Effector memory CD8-positive, alpha-beta T cell (primary cell): Measurements from ENCODE around the gene ZNF652.
A peak's percentile ranks its signal among the peaks of the same experiment; 100 is the strongest.
"Not testable (repeated sequence)": the region's sequence is repeated elsewhere in the genome, so short reads cannot be mapped to it uniquely, and the experiment has no call there.

Experiments
- ATAC-seq: fragments of 150-1000 bp; cut with Tn5 transposase; replicated peaks from 2 replicates; pipeline ENCODE4 v1.10.0; 2021; ENCODE audit warnings: mild to moderate bottlenecking, moderate library complexity
- DNase-seq, 3 experiments: peaks; one replicate each; pipeline ENCODE4 v3.0.0; 2021
- H3K27ac Mint-ChIP-seq, 2 donors: one replicate each; pipeline ENCODE4 v1.8.0; 2022; ENCODE audit warnings: mild to moderate bottlenecking in 2 of 2, mixed read lengths in 2 of 2, moderate library complexity in 2 of 2
- H3K27me3 Mint-ChIP-seq, 2 donors: one replicate each; pipeline ENCODE4 v1.8.0; 2022; ENCODE audit warnings: mixed read lengths in 2 of 2
- H3K36me3 Mint-ChIP-seq: one replicate; pipeline ENCODE4 v1.8.0; 2022; ENCODE audit warnings: mild to moderate bottlenecking, moderate library complexity, mixed read lengths; ENCODE audit not compliant: insufficient read depth
- H3K4me1 Mint-ChIP-seq, 2 donors: one replicate each; pipeline ENCODE4 v1.8.0; 2022; ENCODE audit warnings: low read depth in 2 of 2, mixed read lengths in 2 of 2
- H3K4me3 Mint-ChIP-seq, 2 donors: one replicate each; pipeline ENCODE4 v1.8.0; 2022; ENCODE audit warnings: mild to moderate bottlenecking in 2 of 2, mixed read lengths in 2 of 2, moderate library complexity in 2 of 2
- H3K9me3 Mint-ChIP-seq, 2 donors: one replicate each; pipeline ENCODE4 v1.8.0; 2022; ENCODE audit warnings: mixed read lengths in 2 of 2

Gene ZNF652

DNA sequence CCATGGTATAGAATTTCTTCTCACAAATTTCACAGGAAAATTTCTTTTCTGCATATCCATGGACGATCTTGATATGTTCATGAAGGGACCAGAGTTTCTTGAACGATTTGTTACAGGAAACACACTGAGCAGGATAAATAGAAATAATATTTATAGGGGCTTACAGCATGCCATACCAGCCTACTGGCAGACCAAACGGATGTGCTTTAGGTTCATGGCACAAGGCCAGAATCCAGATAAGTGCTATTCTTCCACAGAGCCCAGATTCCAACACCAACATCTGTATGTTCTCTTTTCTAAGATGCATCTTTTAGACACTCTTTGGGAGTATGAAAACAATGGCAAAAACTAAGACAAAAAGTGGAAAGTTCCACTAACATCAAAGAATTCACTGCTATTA is 49.3 kb downstream of the ZNF652 start:
- peaks cover 17 to 24% of the 10 kb centered on the region in 2 donors for H3K4me1 Mint-ChIP-seq
- H3K27me3 Mint-ChIP-seq: no peaks in the 10 kb centered on the region
- no peaks in the 10 kb centered on the region for H3K9me3 Mint-ChIP-seq
- no peak for ATAC-seq
- H3K4me3 Mint-ChIP-seq: no peak overlapping the region
- no peak overlapping the region for H3K27ac Mint-ChIP-seq
- H3K36me3 Mint-ChIP-seq: peaks cover 41% of the 10 kb centered on the region
- DNase-seq: no peak

DNA sequence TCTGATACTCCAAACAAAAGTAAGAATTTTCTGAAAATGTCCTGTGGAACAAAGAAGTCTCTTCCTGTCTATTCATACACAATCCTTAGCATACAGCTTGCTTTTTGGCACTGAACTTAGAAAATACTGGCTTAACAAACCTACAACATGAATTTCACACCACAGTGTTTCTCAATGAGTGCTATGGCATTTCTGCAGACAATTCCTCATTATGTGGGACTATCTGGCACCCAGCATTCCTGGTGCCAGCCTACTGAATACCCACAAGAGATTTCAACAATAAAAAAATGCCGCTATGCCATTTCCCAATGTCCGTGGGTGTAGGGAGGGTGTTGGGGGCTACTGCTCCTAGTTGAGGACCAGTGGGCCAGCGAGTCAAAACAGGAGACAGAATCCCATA is 62.1 kb downstream of the ZNF652 start:
- H3K36me3 Mint-ChIP-seq: peaks cover 39% of the 10 kb centered on the region
- no peak overlapping the region for H3K4me3 Mint-ChIP-seq
- no peaks in the 10 kb centered on the region for H3K27me3 Mint-ChIP-seq
- H3K27ac Mint-ChIP-seq: peak overlapping the region in 1 of 2 donors; percentile 75
- ATAC-seq (no peak), DNase-seq (no peak)
- H3K9me3 Mint-ChIP-seq: no peaks in the 10 kb centered on the region
- peaks cover 0 to 2% of the 10 kb centered on the region in 2 donors for H3K4me1 Mint-ChIP-seq

DNA sequence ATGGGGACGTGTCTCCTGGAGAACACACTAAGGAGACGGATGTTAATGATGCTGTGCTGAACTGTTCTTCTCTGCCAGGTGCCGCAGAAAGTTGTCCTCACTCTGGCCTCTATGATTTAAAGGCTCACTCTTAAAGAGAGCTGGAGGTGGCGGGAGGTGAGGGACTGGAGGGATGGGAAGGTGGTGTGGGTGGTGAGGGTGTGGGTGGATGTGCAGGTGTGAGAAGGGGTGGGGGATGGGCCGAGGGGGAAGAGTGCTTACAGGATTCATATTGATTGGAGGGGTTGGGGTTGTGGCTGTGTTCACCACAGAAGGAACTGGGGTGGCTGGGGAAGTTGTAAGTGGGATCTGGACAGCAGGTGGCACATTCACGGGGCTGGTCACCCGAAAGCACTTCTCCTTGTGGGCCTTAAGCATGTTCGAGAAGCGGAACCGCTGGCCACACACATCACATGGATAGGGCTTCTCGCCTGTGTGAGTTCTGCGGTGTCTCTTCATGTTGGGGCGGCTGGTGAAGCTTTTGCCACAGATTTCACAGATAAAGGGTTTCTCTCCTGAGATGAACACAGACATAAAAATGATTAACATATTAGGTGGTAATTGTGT is 63.6 kb downstream of the ZNF652 start:
- no peaks in the 10 kb centered on the region for H3K27me3 Mint-ChIP-seq
- peaks cover 30% of the 10 kb centered on the region for H3K36me3 Mint-ChIP-seq
- ATAC-seq (no peak), DNase-seq (no peak)
- H3K4me1 Mint-ChIP-seq: peaks cover 0 to under 1% of the 10 kb centered on the region in 2 donors
- no peak overlapping the region for H3K27ac Mint-ChIP-seq
- no peak overlapping the region for H3K4me3 Mint-ChIP-seq
- H3K9me3 Mint-ChIP-seq: no peaks in the 10 kb centered on the region

DNA sequence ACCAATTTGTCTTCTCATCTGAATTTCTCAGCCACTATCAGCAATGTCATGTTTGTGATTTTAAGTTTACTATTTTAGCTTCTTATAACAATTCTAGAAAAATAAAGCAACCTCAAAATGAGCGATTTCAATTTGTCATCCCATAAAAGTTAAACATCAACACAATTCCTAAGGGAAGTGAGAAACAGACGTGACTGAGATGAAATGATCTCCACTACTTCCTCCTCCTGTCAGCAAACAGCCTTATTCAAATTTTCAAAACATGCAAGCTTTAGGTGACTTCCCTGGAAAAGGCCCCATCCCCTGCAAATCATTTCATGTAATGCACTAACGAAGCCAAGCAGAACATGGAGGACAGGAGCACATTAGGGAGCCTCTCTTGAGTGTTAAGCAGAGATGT is 64.9 kb downstream of the ZNF652 start:
- DNase-seq (no peak), ATAC-seq (no peak)
- Mint-ChIP-seq H3K4me1 (no peaks in the 10 kb centered on the region), H3K9me3 (no peaks in the 10 kb centered on the region), H3K4me3 (no peak overlapping the region), H3K27me3 (no peaks in the 10 kb centered on the region), H3K27ac (no peak overlapping the region), H3K36me3 (peaks cover 30% of the 10 kb centered on the region)

DNA sequence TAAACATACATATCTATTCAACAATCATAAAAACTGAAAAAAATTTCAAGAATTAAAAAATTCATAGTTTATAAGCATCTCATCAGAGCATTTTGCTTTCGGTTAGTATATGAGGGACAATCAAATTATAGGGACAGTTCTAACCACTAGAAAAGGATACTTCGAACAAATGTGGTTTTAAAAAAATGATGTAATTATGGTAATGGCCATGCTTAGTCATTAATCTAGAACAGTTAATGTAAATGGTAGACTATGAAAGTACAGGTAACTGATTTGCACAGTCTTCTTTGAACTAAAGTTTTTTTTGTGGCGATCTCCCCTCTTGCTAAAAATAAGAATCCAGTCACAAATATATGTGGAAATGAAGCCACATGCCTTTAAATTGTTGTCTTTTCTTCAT is 67.9 kb downstream of the ZNF652 start:
- H3K4me1 Mint-ChIP-seq: no peaks in the 10 kb centered on the region
- H3K27me3 Mint-ChIP-seq: no peaks in the 10 kb centered on the region
- no peak overlapping the region for H3K4me3 Mint-ChIP-seq
- peak overlapping the region; percentile 14 to 41 for H3K27ac Mint-ChIP-seq
- peaks cover 21% of the 10 kb centered on the region for H3K36me3 Mint-ChIP-seq
- DNase-seq (no peak), ATAC-seq (no peak)
- H3K9me3 Mint-ChIP-seq: no peaks in the 10 kb centered on the region

DNA sequence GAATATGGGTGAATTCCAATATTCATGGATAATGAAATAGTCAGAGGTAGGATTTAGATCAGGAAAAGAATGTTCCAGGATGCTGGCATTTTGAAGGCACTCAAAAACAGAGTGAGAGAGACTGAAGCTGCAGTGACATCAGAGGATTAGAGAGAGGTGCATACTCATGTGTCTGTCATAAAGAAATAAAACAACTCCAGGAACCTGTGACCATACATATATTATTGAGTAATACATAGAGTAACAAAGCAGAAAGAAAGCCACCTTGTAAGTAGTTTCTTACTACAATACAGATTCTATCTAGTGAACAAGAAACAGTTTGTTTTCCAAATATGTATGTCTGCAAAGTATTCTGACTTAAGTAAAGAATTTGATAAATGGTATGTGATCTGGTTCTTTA is 69.1 kb downstream of the ZNF652 start:
- H3K4me1 Mint-ChIP-seq: no peaks in the 10 kb centered on the region
- no peaks in the 10 kb centered on the region for H3K27me3 Mint-ChIP-seq
- ATAC-seq (no peak), DNase-seq (no peak)
- H3K27ac Mint-ChIP-seq: no peak overlapping the region
- no peak overlapping the region for H3K4me3 Mint-ChIP-seq
- H3K9me3 Mint-ChIP-seq: no peaks in the 10 kb centered on the region
- H3K36me3 Mint-ChIP-seq: peaks cover 21% of the 10 kb centered on the region

DNA sequence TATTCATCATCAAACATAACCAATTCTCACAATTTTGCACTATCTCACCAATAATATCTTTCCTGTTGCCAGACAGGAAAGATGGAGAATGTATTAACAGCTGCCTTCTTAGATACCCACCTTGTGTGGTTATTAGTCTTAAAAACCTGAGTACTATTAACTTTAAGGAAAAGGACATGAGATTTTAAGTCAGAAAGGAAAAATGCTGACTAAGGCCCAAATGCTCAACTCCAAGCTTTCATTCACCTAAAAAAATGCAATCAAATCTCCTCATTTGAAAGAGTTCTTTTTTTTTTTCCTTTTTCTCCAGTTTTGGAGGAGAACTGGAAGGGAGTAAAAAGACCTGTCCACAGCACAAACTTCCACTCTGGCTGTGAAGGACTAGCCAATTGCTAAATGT is 70.1 kb downstream of the ZNF652 start:
- ATAC-seq (no peak), DNase-seq (no peak)
- no peaks in the 10 kb centered on the region for H3K27me3 Mint-ChIP-seq
- H3K27ac Mint-ChIP-seq: no peak overlapping the region
- H3K4me1 Mint-ChIP-seq: no peaks in the 10 kb centered on the region
- no peak overlapping the region for H3K4me3 Mint-ChIP-seq
- no peaks in the 10 kb centered on the region for H3K9me3 Mint-ChIP-seq
- peaks cover 16% of the 10 kb centered on the region for H3K36me3 Mint-ChIP-seq

DNA sequence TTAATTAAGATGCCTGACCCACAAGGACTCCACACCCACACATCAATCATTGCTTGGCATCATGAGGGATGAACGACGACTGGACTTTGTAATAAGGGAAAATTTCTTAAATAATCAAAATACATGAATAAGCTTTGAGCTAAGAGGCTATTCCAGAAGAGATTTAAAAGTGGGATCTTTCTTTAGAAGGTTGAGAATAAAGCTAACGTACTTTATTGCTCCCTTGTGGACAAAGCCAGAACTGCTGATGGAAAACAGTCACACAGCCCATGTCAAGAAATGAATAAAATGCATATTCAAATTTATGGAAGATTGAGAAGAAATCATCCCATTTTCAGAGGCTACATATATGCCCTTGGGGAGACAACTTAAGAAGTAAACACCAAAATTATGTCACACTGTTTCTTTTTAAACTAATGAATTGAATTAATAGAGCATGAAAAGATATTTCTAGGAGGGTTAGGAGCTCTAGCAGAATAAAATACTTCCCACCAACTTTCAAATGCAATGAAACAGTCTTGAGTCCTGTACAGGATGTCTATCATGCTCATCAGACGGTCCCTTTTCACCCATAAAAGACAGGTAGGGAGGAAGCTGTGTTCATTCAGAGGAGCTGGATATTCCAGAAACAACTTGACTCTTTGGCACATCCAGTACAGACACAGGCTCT is 71.2 kb downstream of the ZNF652 start:
- H3K36me3 Mint-ChIP-seq: peaks cover 10% of the 10 kb centered on the region
- H3K27me3 Mint-ChIP-seq: no peaks in the 10 kb centered on the region
- ATAC-seq: no peak
- no peaks in the 10 kb centered on the region for H3K9me3 Mint-ChIP-seq
- peak overlapping the region in 1 of 2 donors; percentile 15 for H3K27ac Mint-ChIP-seq
- DNase-seq: peak in 2 of 3 experiments; percentile 10 to 11
- no peak overlapping the region for H3K4me3 Mint-ChIP-seq
- no peaks in the 10 kb centered on the region for H3K4me1 Mint-ChIP-seq

DNA sequence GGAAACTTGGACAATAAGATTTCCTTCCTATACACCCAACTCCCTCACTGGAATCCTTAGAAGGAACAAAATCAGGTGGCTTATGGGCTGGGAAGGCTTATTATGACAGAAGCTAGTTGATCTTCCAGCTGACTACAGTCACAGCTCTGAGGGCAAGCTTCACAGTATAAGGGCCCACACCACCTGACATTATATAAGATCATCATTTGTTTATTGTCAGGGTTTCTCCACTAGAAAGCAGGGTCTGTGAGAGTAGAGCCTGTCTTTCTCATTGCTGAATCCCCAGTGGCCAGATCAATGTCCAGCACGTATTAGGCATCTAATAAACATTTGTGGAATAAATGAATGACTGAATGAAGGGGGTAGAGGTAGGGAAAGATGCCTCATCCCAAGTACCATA is 73.7 kb downstream of the ZNF652 start:
- no peaks in the 10 kb centered on the region for H3K27me3 Mint-ChIP-seq
- DNase-seq (no peak), ATAC-seq (no peak)
- H3K36me3 Mint-ChIP-seq: peaks cover 3% of the 10 kb centered on the region
- no peaks in the 10 kb centered on the region for H3K9me3 Mint-ChIP-seq
- H3K4me1 Mint-ChIP-seq: no peaks in the 10 kb centered on the region
- peak overlapping the region in 1 of 2 donors; percentile 14 for H3K27ac Mint-ChIP-seq
- no peak overlapping the region for H3K4me3 Mint-ChIP-seq

DNA sequence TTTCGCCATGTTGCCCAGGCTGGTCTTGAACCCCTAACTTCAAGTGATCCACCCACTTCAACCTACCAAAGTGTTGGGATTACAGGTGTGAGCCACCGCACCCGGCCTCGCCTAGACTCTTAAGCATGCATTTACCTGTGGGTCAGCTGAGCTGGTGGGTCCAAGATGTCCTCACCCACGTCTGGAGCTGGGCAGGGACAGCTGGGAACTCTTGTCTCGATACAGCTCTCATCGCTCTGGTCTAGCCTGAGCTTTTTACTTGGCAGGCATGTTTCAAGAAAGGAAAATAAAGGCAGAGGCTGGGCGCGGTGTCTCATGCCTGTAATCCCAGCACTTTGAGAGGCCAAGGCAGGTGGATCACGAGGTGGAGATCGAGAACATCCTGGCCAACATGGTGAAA is 74.6 kb downstream of the ZNF652 start:
- DNase-seq: no peak
- H3K36me3 Mint-ChIP-seq: peaks cover 2% of the 10 kb centered on the region

DNA sequence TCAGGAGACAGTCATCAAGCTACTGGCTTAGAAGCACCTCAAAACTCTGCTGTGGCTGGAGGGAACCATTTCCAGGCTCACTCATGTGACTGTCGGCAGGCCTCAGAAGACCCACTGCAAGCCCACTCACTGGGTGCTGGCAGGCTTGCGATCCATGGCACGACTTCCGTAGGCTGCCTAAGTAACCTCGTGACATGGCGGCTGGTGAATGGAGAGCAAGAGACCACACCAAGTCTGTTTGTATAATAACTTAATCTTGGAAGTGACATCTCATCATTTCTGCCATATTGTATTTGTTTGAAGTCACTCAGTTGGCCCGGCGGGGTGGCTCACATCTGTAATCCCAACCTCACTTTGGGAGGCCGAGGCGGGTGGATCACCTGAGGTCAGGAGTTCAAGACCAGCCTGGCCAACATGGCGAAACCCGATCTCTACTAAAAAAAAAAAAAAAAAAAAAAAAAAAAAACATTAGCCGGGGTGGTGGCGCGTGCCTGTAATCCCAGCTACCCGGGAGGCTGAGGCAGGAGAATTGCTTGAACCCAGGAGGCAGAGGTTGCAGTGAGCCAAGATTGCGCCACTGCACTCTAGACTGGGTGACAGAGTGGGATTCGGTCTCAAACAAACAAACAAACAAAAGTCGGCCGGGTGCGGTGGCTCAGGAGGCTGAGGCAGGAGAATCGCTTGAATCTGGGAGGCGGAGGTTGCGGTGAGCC is 75.6 kb downstream of the ZNF652 start:
- not testable (repeated sequence) for H3K36me3 Mint-ChIP-seq, H3K4me3 Mint-ChIP-seq, H3K9me3 Mint-ChIP-seq, H3K27ac Mint-ChIP-seq, DNase-seq, H3K4me1 Mint-ChIP-seq, H3K27me3 Mint-ChIP-seq, ATAC-seq

More for the DNA sequence above, 74.6 kb downstream of the ZNF652 start:
- ATAC-seq: no peak
- no peaks in the 10 kb centered on the region for H3K27me3 Mint-ChIP-seq
- no peaks in the 10 kb centered on the region for H3K4me1 Mint-ChIP-seq
- H3K9me3 Mint-ChIP-seq: no peaks in the 10 kb centered on the region
- H3K4me3 Mint-ChIP-seq: no peak overlapping the region
- no peak overlapping the region for H3K27ac Mint-ChIP-seq

DNA sequence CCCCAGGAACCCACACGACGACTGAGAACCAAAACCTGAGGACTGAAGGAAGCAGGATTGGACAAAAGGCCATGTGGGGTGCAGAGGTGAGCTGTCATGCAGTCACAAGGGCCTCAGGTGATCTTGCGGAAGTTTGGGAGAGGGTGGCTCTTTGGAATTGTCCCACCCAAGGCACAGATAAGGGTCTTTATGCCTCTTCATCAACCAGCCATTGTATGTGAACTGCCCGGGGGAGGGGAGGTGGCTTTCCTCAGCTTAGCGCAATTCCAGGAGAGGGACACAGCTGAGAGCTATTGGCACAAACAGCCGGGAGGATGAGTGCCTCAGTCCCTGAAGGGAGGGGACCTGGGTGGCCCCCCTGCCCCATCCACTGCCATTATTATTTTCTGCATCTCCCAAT is 76.3 kb downstream of the ZNF652 start:
- no peak for ATAC-seq
- Mint-ChIP-seq H3K27me3 (no peaks in the 10 kb centered on the region), H3K4me3 (no peak overlapping the region), H3K36me3 (no peaks in the 10 kb centered on the region), H3K9me3 (no peaks in the 10 kb centered on the region), H3K27ac (no peak overlapping the region), H3K4me1 (no peaks in the 10 kb centered on the region)
- no peak for DNase-seq

DNA sequence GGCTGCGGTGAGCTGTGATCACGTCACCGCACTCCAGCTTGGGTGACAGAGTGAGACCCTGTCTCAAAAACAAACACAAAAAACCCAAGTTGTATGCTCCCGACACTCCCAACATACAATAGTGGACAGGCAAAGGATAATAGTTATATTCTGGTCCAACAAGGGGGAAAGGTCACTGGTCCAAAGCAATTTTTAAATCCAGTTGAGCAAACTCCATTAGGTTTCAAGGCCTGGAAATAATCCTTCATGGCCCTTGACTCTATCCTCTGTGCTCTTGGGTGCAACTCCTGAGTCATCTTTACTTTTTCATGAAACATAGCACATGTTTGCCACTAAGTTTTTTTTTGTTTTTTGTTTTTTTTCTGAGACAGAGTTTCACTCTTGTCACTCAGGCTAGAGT is 81.1 kb downstream of the ZNF652 start:
- peaks cover 0 to 4% of the 10 kb centered on the region in 2 donors for H3K27me3 Mint-ChIP-seq

DNA sequence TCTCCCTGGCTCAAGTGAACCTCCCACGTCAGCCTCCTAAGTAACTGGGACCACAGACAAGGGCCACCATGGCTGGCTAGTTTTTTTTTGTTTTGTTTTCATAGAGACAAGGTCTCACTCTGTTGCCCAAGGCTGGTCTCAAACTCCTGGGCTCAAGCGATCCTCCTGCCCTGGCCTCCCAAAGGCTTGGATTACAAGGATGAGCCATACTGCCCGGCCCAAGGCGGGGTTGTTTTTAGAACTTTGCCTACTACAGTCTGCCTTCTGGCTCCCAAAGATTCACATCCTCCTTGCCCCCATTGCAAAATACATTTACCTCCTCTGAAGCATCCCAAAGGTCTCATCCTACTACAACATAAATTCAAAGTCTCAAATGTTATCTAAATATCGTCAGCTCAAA is 82.0 kb downstream of the ZNF652 start:
- no peak overlapping the region for H3K4me3 Mint-ChIP-seq
- no peaks in the 10 kb centered on the region for H3K36me3 Mint-ChIP-seq
- H3K27ac Mint-ChIP-seq: no peak overlapping the region
- no peak for ATAC-seq
- H3K27me3 Mint-ChIP-seq: peaks cover 0 to 4% of the 10 kb centered on the region in 2 donors
- H3K9me3 Mint-ChIP-seq: no peaks in the 10 kb centered on the region
- no peaks in the 10 kb centered on the region for H3K4me1 Mint-ChIP-seq
- no peak for DNase-seq

More for the DNA sequence above, 81.1 kb downstream of the ZNF652 start:
- DNase-seq: no peak
- no peak overlapping the region for H3K27ac Mint-ChIP-seq
- no peaks in the 10 kb centered on the region for H3K9me3 Mint-ChIP-seq
- no peak overlapping the region for H3K4me3 Mint-ChIP-seq
- ATAC-seq: no peak
- H3K4me1 Mint-ChIP-seq: no peaks in the 10 kb centered on the region
- H3K36me3 Mint-ChIP-seq: no peaks in the 10 kb centered on the region
